Hypothalamus (tissue), 51 donors: ENCODE measurements around the gene FBLN5.
A peak's percentile ranks its signal among the peaks of the same experiment; 100 is the strongest.
"Not testable (repeated sequence)": the region's sequence is repeated elsewhere in the genome, so short reads cannot be mapped to it uniquely, and the experiment has no call there.

Experiments used
- DNase-seq, 51 donors: peaks; one replicate each; lab custom pipeline; 2025; lab: John Stamatoyannopoulos, UW

FBLN5 gene

DNA sequence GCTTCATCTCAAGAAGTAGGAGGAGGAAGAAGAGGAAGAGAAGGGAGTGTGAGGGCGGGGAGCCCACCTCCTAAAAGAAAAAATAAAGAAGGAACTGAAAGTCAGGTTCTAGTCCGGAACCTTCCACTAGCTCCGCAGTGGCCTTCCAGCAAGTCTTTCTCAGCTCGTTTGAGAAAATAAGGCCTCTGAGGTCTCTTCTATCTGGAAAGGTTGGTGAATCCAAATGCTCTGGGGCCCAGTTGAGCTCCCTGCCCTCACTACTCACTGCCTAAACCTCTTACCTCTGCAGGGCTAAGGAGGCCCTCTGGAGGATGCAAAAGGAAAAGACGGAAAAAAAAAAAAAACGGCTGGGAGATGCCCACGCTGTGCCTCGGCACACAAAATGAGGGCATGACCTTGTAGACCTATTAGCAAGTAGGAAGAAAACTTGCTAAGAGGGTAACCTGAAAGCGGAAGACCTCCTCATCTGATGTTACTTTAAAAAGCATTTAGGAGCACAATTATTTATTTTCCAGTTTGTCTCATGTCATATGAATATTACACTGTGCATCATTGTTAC is 35.9 kb downstream of the FBLN5 start:
- DNase-seq = peak in 13 of 51 donors; percentile 4 to 53 (median 15)

DNA sequence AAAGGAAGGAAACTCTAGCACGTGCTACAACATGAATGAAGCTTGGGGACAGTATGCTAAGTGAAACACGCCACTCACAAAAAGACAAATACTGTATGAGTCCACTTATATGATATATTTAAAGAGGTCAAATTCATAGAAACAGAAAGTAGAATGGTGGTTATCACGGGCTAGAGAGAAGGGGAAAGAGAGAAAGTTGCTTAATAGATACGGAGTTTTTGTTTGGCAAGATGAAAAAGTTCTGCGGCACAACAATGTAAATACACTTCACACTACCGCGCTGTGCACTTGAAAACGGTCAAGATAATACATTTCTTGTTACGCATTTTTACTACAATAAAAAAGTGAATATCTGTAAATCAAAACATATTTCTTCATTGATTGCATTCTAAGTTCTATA is 37.3 kb downstream of the FBLN5 start:
- no peak for DNase-seq

DNA sequence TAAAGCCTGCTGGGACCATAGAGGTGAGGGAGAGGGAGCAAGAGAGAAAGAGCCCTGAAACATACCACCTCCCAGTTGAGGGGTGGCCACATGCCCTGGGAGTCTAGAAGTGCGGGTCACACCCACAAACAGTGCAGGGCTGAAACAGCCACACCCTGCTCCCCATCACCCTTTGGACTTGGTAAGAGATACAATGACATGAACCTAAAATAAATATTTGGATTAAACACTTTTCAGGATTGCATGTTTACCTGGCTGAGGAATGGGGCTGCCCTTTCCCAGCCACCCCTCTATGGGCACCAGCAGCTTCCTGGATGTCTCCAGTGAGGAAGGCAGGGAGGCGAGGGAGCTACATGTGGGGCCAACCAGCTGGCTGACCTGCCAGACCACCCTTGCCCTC is 41.1 kb downstream of the FBLN5 start:
- DNase-seq = no peak

DNA sequence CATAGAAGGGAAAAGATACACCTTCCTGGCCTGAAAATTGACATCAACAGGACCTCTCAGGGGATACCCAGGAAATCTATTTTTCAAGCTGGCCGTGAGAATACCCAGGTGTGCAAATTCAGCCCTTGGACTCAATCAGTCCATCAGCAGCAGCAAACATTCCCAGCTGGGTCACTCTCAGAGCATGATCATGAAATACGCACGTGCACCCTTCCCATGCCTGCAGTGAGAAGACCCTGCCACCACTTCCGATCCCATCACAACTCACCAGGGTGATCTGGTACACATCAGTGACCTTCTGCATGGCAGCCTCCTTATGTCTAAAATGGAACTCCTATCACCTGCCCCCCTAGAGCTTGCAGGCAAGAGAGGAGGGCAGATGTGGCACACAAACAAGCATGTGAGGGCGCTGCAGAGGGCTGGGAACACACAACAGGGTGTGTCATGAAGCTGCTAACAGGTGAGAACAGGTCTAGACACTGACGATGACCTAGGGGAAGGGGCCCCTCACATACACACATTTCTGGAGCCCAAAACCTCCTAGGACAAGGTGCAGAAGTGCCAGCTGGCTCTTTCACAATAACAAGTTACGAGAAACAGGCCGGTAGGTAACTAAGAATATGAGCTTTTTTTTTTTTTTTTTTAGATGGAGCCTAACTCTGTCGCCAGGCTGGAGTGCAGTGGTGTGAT is 42.4 kb downstream of the FBLN5 start:
- no peak for DNase-seq

DNA sequence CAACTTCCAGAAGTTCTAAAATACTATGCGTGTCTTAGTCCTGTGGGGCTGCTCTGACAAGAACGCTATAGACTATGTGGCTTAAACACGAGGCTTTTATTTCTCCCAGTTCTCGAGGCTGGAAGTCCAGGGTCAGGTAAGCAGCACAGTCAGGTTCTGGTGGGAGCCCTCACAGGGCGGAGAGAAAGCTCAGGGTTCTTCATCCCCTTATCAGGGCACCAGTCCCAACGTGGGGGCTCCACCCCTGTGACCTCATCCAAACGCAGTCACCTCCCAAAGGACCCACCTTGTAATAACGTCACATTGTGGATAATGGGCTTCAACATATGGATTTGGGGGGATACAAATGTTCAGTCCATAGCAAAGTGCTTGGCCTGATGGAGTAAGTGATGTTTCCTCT is 43.0 kb downstream of the FBLN5 start:
- no peak for DNase-seq

DNA sequence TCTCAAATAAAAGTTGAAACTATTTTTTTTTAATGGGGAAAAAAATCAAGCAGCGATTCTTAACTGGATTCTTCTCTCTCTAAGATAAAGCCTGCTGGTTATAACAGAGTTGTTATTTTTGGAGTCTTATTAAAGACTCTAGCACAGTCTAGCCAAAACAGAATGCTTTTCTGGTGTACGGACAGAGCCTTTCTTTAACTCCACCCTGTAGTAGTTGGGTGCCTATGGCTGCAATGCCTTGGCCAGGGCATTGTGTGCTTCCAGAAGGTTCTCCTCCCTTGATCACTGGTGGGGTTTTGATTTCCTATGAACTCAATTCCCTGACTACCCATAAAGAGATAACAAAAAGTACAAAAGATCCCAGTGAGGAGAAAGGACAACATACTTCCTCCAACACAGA is 44.4 kb downstream of the FBLN5 start:
- no peak for DNase-seq

DNA sequence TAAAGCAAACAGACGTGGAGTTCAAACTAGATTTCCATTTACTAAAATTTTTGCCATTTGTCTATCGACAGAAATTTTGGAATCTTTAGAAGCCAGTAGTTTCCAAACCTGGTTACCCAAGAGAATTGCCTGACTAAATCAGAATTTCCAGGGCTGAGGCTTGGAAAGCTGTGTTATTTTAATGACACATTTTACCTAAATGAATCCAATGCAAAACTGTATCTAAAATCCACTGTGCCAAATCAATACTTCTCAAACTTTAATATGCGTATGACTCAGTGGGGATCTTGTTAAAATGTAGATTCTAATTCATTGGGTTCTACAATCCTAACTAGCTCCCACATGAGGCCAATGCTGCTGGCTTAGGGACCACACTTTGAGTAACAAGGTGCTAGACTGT is 45.2 kb downstream of the FBLN5 start:
- DNase-seq = no peak

DNA sequence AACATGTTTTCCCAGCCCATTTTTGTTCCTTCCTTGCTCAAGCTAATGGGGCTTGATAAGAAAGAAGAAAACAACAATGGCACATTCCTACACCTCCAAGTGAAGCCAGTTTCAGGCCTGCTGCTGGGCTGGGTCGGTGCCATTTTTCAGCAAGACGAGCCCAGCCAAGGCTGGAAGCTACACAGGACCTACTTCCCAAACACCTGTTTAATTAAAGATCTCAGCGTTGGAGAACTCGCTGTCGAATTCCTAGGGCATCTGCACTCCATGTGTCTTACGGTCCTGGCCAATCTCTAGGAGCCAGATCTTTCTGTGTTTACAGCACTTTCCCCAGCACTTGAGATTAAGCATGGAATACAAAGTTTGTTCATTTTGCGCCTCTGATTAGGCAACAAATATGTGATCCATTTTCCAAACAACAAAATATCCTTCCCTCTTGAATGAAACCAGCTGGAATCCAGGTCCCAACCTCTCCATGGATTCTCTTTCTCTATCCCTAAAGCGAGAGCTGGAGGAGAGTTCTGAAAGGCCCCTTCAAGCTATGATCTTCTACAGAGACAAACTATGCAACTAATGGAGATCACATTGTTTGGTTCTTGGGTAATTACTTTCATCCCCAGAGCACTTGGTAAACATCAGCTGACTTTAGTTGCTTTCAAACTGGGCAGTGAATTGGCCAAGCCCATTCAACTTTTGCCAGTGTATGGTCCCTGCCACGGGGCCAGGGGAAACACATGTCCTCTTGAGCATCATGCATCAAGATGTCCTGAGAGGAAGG is 45.9 kb downstream of the FBLN5 start:
- no peak for DNase-seq

DNA sequence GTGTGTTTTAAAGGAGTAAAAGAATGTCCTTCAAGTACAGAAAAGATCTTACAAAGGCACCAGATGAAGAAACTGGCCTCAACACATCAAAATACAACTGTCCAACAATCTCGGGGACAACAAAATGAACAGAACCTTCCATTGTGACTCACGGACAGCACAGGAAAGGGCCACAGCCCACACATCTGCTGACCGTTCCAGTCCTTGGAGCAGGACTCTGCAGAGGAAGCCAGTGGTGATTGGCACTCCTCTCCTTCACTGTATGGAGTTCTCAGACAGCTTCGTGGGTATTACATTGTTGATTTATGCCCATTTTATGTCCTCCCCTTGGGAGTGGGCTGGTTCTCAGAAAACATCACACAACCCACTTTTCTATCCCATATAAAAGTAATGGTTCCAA is 47.7 kb downstream of the FBLN5 start:
- no peak for DNase-seq

DNA sequence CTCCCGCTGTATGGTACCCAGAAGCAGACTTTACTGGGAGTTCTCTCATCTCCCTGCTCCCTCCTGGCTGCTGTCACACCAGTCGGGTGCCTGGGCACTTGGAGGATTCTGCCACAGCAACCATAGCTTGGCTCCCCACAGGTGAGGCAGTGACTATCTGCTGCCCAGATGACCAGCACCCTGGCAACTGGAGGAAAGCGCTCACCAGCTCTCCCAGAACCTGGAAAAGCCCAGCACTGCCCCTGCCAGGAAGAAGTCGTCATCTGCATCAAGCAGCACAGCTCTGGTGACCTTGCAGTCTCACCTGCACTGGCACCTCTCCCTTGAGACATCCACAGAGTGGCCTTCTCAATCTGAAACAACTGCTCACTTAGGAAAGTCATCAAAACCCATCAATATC is 48.3 kb downstream of the FBLN5 start:
- DNase-seq = peak in 5 of 51 donors; percentile 7 to 45 (median 13)

DNA sequence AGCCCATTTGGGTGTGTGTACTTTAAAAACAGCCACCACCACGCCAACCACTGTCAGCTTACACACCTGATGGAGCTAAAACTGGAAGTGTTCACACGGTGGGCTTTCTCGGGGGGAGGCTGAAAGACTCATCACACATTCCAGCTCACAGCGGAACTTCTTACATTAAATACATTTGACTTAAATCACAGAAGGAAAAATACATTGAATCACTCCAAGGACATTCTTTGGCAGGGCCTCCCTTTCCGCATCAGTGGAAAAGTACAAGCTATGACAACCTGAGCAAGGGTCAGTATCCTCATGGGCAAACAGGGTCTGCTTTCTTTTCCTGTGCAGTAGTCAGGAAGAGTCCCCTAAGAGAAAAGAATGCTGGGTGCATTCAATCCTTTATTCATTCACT is 49.1 kb downstream of the FBLN5 start:
- DNase-seq = no peak

DNA sequence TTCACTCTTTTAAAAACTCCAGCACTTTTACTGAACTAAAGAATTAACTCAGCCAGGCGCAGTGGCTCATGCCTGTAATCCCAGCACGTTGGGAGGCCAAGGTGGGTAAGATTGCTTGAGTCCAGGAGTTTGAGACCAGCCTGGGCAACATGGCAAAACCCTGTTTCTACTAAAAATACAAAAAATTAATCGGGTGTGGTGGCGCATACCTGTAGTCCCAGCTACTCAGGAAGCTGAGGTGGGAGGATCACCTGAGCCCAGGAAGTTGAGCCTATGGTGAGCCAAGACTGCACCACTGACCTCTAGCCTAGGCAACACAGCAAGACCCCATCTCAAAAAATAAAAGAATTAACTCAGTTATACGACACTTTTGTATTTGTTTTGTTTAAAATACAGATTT is 49.8 kb downstream of the FBLN5 start:
- not testable (repeated sequence) for DNase-seq

DNA sequence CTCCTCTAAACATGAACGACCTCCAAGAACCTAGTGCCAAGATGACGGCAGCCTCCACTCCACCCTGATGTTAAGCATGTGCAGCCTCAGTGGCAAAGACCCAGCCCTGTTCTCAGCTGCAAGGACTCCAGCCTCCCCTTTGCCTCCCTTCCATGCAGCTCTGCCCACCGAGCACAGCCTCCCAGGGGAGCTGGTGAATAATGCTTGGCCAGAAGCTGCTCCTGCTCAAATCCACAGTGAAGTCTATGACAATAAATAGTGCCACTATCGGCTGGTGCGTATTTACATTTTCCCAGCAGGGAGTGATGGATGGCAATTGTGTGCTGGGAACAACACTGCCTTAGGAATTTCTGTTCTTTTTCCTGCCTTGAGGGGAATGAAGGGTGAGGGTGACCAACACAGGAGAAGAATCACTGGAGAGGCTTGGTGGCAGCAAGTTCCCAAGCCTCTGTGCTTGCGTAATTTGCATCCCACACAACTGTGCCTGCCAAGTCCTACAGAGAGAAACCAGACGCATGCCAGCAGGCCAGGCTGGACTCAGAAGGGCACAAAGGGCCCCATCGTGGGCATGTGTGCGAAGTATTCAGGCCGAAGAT is 50.3 kb downstream of the FBLN5 start:
- peak in 37 of 51 donors; percentile 18 to 86 (median 61) for DNase-seq

DNA sequence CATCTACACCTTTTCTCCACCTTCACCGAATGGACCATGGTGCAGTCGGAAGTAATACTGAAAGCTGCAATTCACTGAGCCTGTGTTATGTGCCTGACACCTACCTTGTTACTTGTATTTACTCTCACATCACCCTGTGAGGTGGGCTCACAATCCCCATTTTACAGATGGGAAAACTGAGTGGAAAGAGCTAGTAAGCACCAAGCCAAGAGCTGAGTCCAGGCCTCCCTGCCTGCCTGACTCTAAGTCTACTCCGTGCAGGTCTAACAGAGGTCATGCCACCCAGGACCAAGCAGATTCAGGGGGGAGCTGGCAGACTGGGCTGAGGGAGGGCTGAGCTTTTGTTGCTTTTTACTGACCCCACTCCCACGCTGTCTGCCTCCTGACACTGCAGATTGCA is 51.1 kb downstream of the FBLN5 start:
- no peak for DNase-seq

DNA sequence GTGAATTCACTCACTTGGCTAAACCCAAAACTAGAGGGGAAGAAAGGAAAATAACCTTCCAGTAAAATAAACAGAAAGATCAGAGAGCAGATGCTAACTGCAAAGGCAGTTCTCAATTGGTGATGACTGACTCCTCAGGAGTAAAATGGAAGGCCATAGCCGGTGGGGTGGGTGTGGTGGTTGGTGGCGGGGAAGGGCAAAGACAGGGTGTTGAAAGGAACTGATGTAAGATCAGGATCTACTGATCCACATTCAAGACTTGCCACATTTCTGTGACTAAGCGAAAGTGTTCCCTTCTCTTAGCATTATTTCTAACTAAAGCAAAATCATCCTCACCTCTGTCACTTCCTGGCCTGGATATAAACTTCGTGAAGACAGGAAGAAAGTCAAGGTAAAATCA is 53.8 kb downstream of the FBLN5 start:
- DNase-seq = peak in 1 of 51 donors; percentile 33

DNA sequence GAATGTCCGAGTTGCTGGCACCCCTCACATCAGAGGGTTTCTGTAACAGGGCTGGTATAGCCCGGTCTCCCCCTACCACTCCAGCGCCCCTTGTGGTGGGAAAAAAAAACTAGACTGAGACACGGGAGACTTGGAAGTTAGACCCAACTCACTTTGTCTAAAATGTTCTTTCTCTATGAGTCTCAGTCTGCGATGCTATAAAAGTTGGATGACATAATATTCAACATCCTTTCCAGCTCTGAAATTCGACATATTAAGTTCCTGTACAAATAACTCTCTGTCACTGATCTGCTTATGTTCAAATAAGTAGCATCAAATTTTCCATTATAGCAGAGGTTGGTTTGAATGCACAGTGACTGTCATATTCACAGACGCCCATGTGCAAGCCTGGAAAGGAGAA is 54.5 kb downstream of the FBLN5 start:
- DNase-seq = peak in 3 of 51 donors; percentile 9 to 20 (median 20)

DNA sequence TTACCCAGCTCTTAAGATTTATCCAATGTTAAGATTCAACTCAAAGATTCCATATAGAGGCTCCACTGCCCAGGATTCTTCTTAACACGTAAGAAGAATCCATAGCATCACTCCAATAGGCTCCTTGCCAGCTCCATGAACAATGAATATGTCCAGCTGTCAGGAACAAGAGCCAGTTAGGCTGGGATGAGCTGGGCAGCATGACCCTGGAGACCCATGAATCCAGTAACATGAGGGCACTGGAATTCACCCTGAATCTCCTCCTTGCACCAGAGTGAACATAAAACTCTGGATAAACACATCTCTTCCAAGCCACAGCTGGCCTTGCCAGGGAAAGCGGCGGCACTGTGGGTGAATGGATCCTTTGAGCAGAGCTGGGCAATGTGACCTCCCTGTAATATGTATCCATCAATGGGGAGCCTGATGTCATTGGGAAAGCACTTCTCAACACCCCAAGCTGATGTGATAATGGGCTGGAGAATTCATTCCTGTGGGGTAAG is 55.7 kb downstream of the FBLN5 start:
- peak in 43 of 51 donors; percentile 18 to 89 (median 61) for DNase-seq

DNA sequence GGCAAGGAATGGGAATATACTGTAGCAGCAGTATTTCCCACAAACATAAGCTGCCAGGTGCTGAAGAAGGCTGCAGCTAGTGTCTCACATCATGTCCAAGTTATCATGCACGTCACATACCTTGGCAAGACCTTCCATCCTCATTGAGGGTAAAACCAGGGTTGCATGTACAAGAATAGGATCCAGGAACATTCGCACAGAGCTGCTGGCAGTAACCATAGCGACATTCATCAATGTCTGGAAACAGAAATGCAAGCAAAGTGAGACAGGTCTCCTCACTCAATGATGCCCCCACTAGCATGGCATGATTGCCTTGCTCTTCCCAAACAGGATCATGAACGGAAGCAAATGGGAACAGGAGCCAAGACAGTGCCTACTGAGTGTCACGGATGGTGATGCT is 56.4 kb downstream of the FBLN5 start:
- peak in 17 of 51 donors; percentile 11 to 49 (median 26) for DNase-seq

DNA sequence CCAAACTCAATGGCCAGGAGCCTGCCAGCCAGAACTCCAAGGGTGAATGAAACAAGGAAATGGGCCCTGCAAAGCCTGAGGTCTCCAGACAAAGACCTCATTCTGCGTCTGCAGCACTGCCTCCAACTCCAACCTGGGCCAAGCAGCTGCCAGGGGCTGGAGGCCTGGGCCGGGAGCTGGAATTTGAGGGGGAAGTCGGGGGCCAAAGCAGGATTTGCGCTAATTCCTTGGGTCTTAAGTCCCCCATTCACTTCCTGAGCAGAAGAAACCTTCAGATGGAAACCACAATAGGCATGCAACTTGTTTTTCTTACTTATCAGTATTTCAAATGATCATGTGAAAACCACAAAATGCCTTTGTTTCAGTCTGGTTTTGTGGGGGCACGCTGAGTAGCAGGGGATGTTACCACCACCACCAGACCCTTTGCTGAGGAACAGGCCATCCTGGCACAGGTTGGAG is 57.2 kb downstream of the FBLN5 start:
- peak in 29 of 51 donors; percentile 14 to 70 (median 39) for DNase-seq

DNA sequence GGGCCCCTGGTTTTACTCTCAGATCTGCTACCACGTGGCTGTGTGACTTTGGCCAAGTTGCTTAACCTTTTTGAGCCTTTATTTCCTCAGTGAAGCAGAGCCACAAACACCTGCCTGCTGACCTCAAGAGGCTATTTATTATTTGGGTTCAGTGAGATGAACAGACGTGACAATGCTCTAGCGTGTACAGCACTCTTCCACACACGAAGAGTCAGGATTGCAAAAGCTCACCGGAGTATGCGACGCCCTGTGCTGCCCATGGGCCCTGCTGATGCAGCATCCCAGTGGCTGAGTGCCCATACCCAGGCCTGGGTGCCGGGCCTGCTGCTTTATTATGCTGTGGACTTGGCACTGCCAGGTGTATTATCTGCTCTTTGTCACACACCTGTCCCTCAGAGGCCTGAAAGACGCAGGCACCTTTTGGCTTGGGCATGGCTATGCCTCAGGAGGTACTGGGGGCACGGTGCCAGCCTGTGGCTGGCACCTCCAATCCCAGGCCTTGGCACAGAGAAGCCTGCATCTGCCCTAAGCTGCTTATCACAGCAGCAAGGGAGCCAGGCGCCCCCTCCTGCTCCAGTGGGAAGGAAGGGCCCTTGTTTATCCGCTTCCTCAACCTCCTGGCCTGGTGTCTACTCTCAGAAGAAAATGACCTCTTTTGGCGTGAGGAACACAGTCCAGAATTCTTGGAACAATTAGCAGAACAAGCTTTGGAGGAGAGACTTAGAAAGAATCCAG is 57.9 kb downstream of the FBLN5 start:
- DNase-seq = peak in 24 of 51 donors; percentile 10 to 78 (median 35)
